Progenitor cell of endocrine pancreas (in vitro differentiated cells): ENCODE results near the gene KCNK15. TPM values are rescaled to one million over a fixed set of nuclear protein-coding genes. Genes with fewer than 3 reads are reported as not detected.

ENCODE experiments used
- DNase-seq: peaks from one replicate; pipeline ENCODE4 v3.0.0; 2021; ENCODE audit warnings: low spot score; ENCODE audit not compliant: unreplicated experiment
- H3K27ac Mint-ChIP-seq: 2 replicates; pipeline ENCODE4 v1.8.0; 2021; ENCODE audit warnings: mild to moderate bottlenecking, moderate library complexity, mixed read lengths
- H3K27me3 Mint-ChIP-seq: 2 replicates; pipeline ENCODE4 v1.8.0; 2021; ENCODE audit warnings: mixed read lengths
- H3K36me3 Mint-ChIP-seq: 2 replicates; pipeline ENCODE4 v1.8.0; 2022; ENCODE audit warnings: mixed read lengths; ENCODE audit not compliant: insufficient read depth
- H3K4me1 Mint-ChIP-seq: 2 replicates; pipeline ENCODE4 v1.8.0; 2021; ENCODE audit warnings: low read depth, mixed read lengths
- H3K4me3 Mint-ChIP-seq: 2 replicates; pipeline ENCODE4 v1.8.0; 2021; ENCODE audit warnings: low read depth, mild to moderate bottlenecking, moderate library complexity, mixed read lengths
- H3K9me3 Mint-ChIP-seq: 2 replicates; pipeline ENCODE4 v1.8.0; 2021; ENCODE audit warnings: low read depth, mixed read lengths
- CTCF ChIP-seq: fragments of 200-600 bp; sonication (generic); IDR thresholded peaks from one replicate; pipeline ENCODE4 v1.5.0; 2021; ENCODE audit warnings: antibody characterized with exemption, mild to moderate bottlenecking; ENCODE audit not compliant: unreplicated experiment
- total RNA-seq: library from RNA; stranded (reverse); gene quantifications from 2 replicates; pipeline ENCODE4 v1.2.1, GENCODE V29; 2021

The KCNK15 gene
- total RNA-seq, 1 donor from 2014 or later: 0.22 TPM

GRCh38 chr20:44752099-44752931 lies 6.7 kb downstream of the KCNK15 start:
- no peak for TF ChIP-seq CTCF
- Mint-ChIP-seq H3K36me3 (no peaks in the 10 kb centered on the region), H3K27me3 (peaks cover 24% of the 10 kb centered on the region), H3K27ac (no peak overlapping the region), H3K4me1 (peaks cover 1% of the 10 kb centered on the region), H3K4me3 (no peak overlapping the region), H3K9me3 (no peaks in the 10 kb centered on the region)
- DNase-seq: no peak

GRCh38 chr20:44754554-44754953 lies 8.9 kb downstream of the KCNK15 start:
- no peaks in the 10 kb centered on the region for H3K4me1 Mint-ChIP-seq
- peaks cover 11% of the 10 kb centered on the region for H3K27me3 Mint-ChIP-seq
- H3K4me3 Mint-ChIP-seq: no peak overlapping the region
- no peaks in the 10 kb centered on the region for H3K36me3 Mint-ChIP-seq
- no peak overlapping the region for H3K27ac Mint-ChIP-seq
- no peaks in the 10 kb centered on the region for H3K9me3 Mint-ChIP-seq
- TF ChIP-seq CTCF: no peak
- no peak for DNase-seq

DNA sequence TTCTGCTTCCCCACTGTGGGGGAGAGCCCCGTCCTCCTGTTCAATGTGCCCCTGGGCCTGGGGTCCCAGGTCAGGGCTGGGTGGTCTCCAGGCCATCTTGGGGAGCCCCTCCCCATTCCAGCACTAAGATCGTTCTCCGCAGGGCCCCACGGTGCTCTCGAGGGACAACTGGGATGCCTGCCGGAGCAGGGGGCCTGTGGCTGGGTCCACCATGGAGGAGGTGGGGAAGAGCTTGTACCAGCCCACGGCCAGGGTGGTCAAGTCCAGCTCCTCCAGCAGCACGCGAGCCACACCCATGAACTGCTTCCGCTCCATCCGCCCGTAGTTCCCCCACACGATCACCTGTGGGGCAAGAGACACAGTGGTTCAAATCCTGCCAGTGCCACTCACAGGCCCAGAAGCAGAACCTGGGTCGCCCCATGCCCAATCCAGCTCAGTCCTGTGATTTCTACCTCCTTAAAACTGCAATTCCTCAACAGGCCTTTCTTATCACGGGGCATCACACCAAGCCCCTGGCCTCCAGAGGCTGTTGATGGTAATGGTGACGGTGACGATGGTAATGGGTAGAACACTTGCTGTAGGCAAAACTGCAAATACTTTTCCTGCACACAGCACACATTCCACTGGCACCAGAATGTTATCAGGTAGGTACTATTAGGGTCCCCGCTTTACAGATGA lies 10.5 kb downstream of the KCNK15 start:
- Mint-ChIP-seq H3K36me3 (no peaks in the 10 kb centered on the region), H3K4me3 (no peak overlapping the region), H3K4me1 (no peaks in the 10 kb centered on the region), H3K9me3 (no peaks in the 10 kb centered on the region), H3K27ac (no peak overlapping the region), H3K27me3 (peaks cover 10% of the 10 kb centered on the region)
- no peak for DNase-seq
- no peak for TF ChIP-seq CTCF

DNA sequence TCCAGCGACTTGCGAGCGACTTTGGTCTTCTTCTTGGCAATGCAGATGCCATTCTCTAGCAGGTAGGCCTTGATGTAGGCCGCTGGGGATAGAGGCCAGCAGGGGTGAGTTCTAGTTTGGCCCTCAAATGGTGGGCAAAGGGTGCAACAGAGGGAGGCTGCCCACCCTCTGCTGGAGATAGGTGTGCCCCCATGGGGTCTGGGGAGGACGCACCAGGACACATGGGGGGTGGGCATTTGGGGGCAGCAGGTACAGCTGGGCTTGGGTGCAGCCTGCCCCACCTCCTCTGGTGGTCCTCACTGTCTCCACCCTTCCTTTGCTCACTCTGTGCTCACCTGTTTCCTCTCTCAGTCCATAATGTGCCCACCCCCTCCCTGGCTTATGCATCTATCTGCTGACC lies 11.3 kb downstream of the KCNK15 start:
- no peak for TF ChIP-seq CTCF
- no peak overlapping the region for H3K27ac Mint-ChIP-seq
- H3K27me3 Mint-ChIP-seq: peaks cover 8% of the 10 kb centered on the region
- H3K9me3 Mint-ChIP-seq: no peaks in the 10 kb centered on the region
- H3K36me3 Mint-ChIP-seq: no peaks in the 10 kb centered on the region
- H3K4me1 Mint-ChIP-seq: no peaks in the 10 kb centered on the region
- no peak overlapping the region for H3K4me3 Mint-ChIP-seq
- DNase-seq: no peak

DNA sequence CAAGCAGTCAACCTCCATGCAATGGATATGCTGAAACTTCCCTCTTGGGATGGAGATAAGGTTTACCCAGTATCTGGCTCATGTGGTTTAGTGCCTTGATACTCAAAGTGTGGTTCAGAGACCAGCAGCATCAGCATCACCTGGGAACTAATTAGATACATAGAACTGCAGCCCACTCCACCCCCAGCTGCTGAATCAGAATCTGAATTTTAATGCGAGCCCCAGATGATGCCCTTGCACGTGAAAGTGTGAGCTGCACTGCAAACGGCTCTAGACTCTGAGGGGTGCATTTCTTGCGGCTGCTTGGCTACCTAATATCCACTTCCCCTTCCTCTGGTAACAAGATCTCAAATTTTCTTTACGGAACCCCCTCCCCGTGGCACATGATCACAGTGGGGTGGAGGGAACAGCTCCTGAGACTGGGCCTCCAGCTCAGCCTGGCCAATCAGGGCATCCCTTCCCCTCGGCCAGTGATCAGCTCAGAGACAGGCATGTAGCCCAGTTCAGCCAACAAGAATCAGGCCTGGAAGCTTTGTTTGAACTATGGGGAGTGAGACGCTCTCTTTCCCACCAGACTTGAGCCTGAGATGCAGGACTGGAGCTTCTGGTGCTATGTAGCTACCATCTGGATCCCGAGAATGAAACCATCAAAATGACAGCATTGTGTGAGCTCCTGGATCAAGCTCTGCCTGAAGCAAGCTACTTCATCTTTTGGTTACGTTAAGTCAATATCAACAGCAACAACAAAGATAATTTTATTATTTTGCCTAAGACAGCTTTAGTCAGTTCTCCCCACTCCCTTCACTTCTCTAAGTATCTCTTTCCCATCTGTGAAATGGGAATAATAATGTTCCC lies 12.8 kb downstream of the KCNK15 start:
- Mint-ChIP-seq H3K36me3 (no peaks in the 10 kb centered on the region), H3K4me3 (no peak overlapping the region), H3K27ac (no peak overlapping the region), H3K9me3 (no peaks in the 10 kb centered on the region), H3K27me3 (peaks cover 8% of the 10 kb centered on the region), H3K4me1 (no peaks in the 10 kb centered on the region)
- DNase-seq: no peak
- TF ChIP-seq CTCF: no peak
